ENCODE results near the gene DHPS. TPM values are rescaled to one million over a fixed set of nuclear protein-coding genes. Genes with fewer than 3 reads are reported as not detected.
"Not testable (repeated sequence)": the region's sequence is repeated elsewhere in the genome, so short reads cannot be mapped to it uniquely, and the experiment has no call there.

DHPS gene
- total RNA-seq (2014; rRNA removed; shearing (Covaris generic)), result 132 and 170 TPM in 2 replicates

- peak; percentile 99 for DNase-seq (ENCODE audit: low spot score)
These were observed at the start of gene DHPS for GRCh38 chr19:12681074-12681987. Gene DHPS, minus strand, starts transcription at chr19:12681880. Its CDS starts 114 bp downstream, at chr19:12681766.

GRCh38 chr19:12731337-12731736 is 49.7 kb upstream of the DHPS start:
- DNase-seq (ENCODE audit: low spot score), result no peak

- no peak for DNase-seq (ENCODE audit: low spot score)
These were observed 48.4 kb upstream of the DHPS start for GRCh38 chr19:12730064-12730463.

GRCh38 chr19:12727745-12728433 is 46.2 kb upstream of the DHPS start:
- no peak for DNase-seq (ENCODE audit: low spot score)

GRCh38 chr19:12726988-12727316 is 45.3 kb upstream of the DHPS start:
- DNase-seq (ENCODE audit: low spot score), result no peak

- not testable (repeated sequence) for DNase-seq (ENCODE audit: low spot score)
These were observed 43.9 kb upstream of the DHPS start for GRCh38 chr19:12725612-12726011.

GRCh38 chr19:12723641-12724426 is 42.2 kb upstream of the DHPS start, which contains the start of gene TNPO2:
Gene TNPO2, minus strand, starts transcription at chr19:12723932. Its CDS starts 2,955 bp downstream, at chr19:12720977.
- DNase-seq (ENCODE audit: low spot score), result no peak

GRCh38 chr19:12723381-12723640 is 41.6 kb upstream of the DHPS start:
- no peak for DNase-seq (ENCODE audit: low spot score)

GRCh38 chr19:12722566-12723380 is 41.1 kb upstream of the DHPS start:
- peak; percentile 99 for DNase-seq (ENCODE audit: low spot score)

GRCh38 chr19:12721656-12722565 is 40.2 kb upstream of the DHPS start:
- DNase-seq (ENCODE audit: low spot score), result peak; percentile 46

GRCh38 chr19:12720851-12721655 is 39.4 kb upstream of the DHPS start:
- no peak for DNase-seq (ENCODE audit: low spot score)

GRCh38 chr19:12720296-12720695 is 38.6 kb upstream of the DHPS start:
- DNase-seq (ENCODE audit: low spot score), result no peak

- DNase-seq (ENCODE audit: low spot score), result no peak
These were observed 34.2 kb upstream of the DHPS start for GRCh38 chr19:12715929-12716328.

- no peak for DNase-seq (ENCODE audit: low spot score)
These were observed 33.4 kb upstream of the DHPS start for GRCh38 chr19:12715102-12715501.

GRCh38 chr19:12713304-12713703 is 31.6 kb upstream of the DHPS start:
- not testable (repeated sequence) for DNase-seq (ENCODE audit: low spot score)

- DNase-seq (ENCODE audit: low spot score), result not testable (repeated sequence)
These were observed 30.4 kb upstream of the DHPS start for GRCh38 chr19:12712077-12712476.

GRCh38 chr19:12711187-12711586 is 29.5 kb upstream of the DHPS start:
- DNase-seq (ENCODE audit: low spot score), result no peak

- no peak for DNase-seq (ENCODE audit: low spot score)
These were observed 27.0 kb upstream of the DHPS start for GRCh38 chr19:12708641-12709040.

- DNase-seq (ENCODE audit: low spot score), result no peak
These were observed 24.6 kb upstream of the DHPS start for GRCh38 chr19:12706332-12706718.
